GM15510 (cell line): ENCODE results near the gene LMO4.

ENCODE experiments used
- POLR2A ChIP-seq: IDR thresholded peaks from 3 replicates; pipeline ENCODE4 v1.6.1; 2011; ENCODE audit warnings: borderline replicate concordance; ENCODE audit not compliant: insufficient read length; ENCODE audit errors: extremely low read depth

Gene LMO4

GRCh38 chr1:87369736-87370478 is 41.2 kb downstream of the LMO4 start:
- TF ChIP-seq POLR2A = no peak

- no peak for TF ChIP-seq POLR2A
Measured at GRCh38 chr1:87370544-87370943, 41.9 kb downstream of the LMO4 start.

- TF ChIP-seq POLR2A = no peak
Measured at GRCh38 chr1:87379306-87379705, 50.6 kb downstream of the LMO4 start.

- TF ChIP-seq POLR2A = no peak
Measured at GRCh38 chr1:87386217-87386790, 57.6 kb downstream of the LMO4 start.

GRCh38 chr1:87388411-87388810 is 59.7 kb downstream of the LMO4 start:
- no peak for TF ChIP-seq POLR2A

GRCh38 chr1:87389011-87389410 is 60.3 kb downstream of the LMO4 start:
- no peak for TF ChIP-seq POLR2A

GRCh38 chr1:87389546-87389945 is 60.9 kb downstream of the LMO4 start:
- no peak for TF ChIP-seq POLR2A

GRCh38 chr1:87392248-87393192 is 63.8 kb downstream of the LMO4 start:
- no peak for TF ChIP-seq POLR2A

GRCh38 chr1:87393445-87394085 is 64.9 kb downstream of the LMO4 start:
- no peak for TF ChIP-seq POLR2A

GRCh38 chr1:87394513-87394912 is 65.8 kb downstream of the LMO4 start:
- TF ChIP-seq POLR2A = no peak

- no peak for TF ChIP-seq POLR2A
Measured at GRCh38 chr1:87394982-87395381, 66.3 kb downstream of the LMO4 start.
